ENCODE data around the gene MYPOP.
"Not testable (repeated sequence)": the region's sequence is repeated elsewhere in the genome, so short reads cannot be mapped to it uniquely, and the experiment has no call there.

Gene MYPOP

DNA sequence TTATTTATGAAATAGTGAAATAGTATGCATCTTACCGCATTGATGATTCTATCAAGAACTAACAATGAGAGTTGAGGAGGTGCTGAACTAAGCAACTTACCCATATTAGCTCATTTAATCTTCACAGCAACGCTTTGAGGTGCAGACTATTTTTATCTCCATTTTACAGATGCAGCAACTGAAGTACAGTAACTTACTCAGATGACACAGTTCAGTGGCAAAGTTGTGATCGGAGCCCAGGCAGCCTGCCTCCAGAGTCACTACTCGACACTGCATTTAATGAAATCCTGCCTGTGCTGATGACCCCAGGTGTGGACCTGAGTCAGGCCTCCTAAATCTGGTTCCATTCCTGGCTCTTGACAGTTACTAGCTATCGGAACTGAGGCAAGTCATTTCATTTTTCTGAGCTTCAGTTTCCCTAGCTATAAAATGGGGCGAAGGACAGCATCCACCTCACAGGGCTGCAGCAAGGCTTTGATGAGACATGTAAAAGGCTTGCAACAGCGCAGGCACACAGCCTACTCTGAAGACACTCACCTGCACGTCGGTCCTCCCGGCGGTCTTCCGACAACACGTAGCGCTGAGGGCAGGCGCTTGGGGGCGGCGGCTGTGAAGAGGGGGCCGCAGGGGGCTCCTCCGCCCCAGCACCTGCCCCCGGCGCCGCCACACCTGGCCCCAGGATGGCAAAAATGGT, 1.5 kb downstream of the MYPOP start:
- no peak for TF ChIP-seq CTCF (IDR thresholded peaks at IDR 0.05; ENCODE audit: insufficient read depth, low read length, missing control alignments)
- no peak for DNase-seq (ENCODE audit: low read depth, low spot score)
- H3K4me3 ChIP-seq (ENCODE audit: low read depth, low read length), result peak overlapping the region; percentile 83
- POLR2A ChIA-PET, result interaction anchor here (2.4 kb wide), 1 partner anchor 15 kb away, joined by 8 read pairs; the partner anchor contains the start of gene IRF2BP1
- CTCF ChIA-PET, result interaction anchor here (0.7 to 2.6 kb wide), 6 partner anchors 14 to 109 kb away, joined by 3 to 7 read pairs (median 3); no protein-coding TSS in a partner anchor

- POLR2A ChIA-PET, result no interaction called here
- CTCF ChIA-PET, result interaction anchor here (0.7 to 1.4 kb wide), 4 partner anchors 15 to 83 kb away, joined by 3 to 5 read pairs (median 3); no protein-coding TSS in a partner anchor
- no peak for TF ChIP-seq CTCF (IDR thresholded peaks at IDR 0.05; ENCODE audit: insufficient read depth, low read length, missing control alignments)
- H3K4me3 ChIP-seq (ENCODE audit: low read depth, low read length), result no peak overlapping the region
- DNase-seq (ENCODE audit: low read depth, low spot score), result no peak
Measured at GRCh38 chr19:45899919-45900589, 2.4 kb downstream of the MYPOP start.

DNA sequence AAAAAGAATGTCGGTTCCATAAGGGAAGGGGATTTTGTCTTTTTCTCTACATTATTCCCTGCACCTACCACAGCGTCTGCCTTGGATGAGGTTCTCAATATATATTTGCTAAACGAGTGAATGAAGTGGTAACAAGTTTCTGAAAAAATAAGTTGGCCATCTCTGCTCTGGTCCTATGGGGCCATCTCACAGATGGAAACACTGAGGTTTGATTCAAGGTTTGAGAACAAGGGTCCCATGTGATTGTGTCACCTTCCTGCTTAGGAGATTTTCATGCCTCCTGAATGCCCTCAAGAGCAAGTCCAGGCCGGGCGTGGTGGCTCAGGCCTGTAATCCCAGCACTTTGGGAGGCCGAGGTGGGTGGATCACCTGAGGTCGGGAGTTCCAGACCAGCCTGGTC, 3.2 kb downstream of the MYPOP start:
- H3K4me3 ChIP-seq (ENCODE audit: low read depth, low read length), result no peak overlapping the region
- no peak for DNase-seq (ENCODE audit: low read depth, low spot score)
- TF ChIP-seq CTCF (IDR thresholded peaks at IDR 0.05; ENCODE audit: insufficient read depth, low read length, missing control alignments), result no peak
- POLR2A ChIA-PET, result no interaction called here
- CTCF ChIA-PET, result no interaction called here

- H3K4me3 ChIP-seq (ENCODE audit: low read depth, low read length), result no peak overlapping the region
- POLR2A ChIA-PET, result no interaction called here
- CTCF ChIA-PET, result interaction anchor here (0.8 kb wide), 1 partner anchor 119 kb away, joined by 3 read pairs; no protein-coding TSS in a partner anchor
- no peak for TF ChIP-seq CTCF (IDR thresholded peaks at IDR 0.05; ENCODE audit: insufficient read depth, low read length, missing control alignments)
- no peak for DNase-seq (ENCODE audit: low read depth, low spot score)
Measured at GRCh38 chr19:45897261-45897812, 5.1 kb downstream of the MYPOP start.

GRCh38 chr19:45895983-45896599, 6.3 kb downstream of the MYPOP start:
- POLR2A ChIA-PET; H3K4me3 ChIP-seq (ENCODE audit: low read depth, low read length); CTCF ChIA-PET; DNase-seq (ENCODE audit: low read depth, low spot score): not testable (repeated sequence)

GRCh38 chr19:45895519-45895972, 6.9 kb downstream of the MYPOP start:
- no peak for DNase-seq (ENCODE audit: low read depth, low spot score)
- no peak for TF ChIP-seq CTCF (IDR thresholded peaks at IDR 0.05; ENCODE audit: insufficient read depth, low read length, missing control alignments)
- ChIA-PET POLR2A (no interaction called here), CTCF (no interaction called here)
- H3K4me3 ChIP-seq (ENCODE audit: low read depth, low read length), result no peak overlapping the region
